ENCODE data around the gene SPESP1. TPM values are rescaled to one million over a fixed set of nuclear protein-coding genes. Genes with fewer than 3 reads are reported as not detected.
"Not testable (repeated sequence)": the region's sequence is repeated elsewhere in the genome, so short reads cannot be mapped to it uniquely, and the experiment has no call there.

SPESP1 gene
- total RNA-seq, 1 donor from 2014 or later = 1.6 TPM

DNA sequence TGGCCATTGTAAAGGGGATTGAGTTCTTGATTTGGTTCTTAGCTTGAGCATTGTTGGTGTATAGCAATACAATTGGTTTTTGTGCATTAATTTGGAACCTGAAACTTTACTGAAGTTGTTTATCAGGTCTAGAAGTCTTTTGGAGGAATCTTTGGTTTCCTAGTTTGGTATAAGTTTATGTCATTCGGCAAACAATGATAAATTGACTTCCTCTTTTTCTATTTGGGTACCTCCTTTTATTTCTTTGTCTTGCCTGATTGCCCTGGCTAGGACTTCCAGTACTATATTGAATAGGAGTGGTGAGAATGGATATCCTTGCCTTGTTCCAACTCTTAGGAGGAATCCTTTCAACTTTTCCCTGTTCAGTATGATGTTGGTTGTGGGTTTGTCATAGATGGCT lies 32.1 kb downstream of the SPESP1 start:
- DNase-seq (ENCODE audit: low read depth in 2 of 2) = no peak

- not testable (repeated sequence) for DNase-seq (ENCODE audit: low read depth in 2 of 2)
Measured at GRCh38 chr15:68963719-68964118, 33.4 kb downstream of the SPESP1 start.

DNA sequence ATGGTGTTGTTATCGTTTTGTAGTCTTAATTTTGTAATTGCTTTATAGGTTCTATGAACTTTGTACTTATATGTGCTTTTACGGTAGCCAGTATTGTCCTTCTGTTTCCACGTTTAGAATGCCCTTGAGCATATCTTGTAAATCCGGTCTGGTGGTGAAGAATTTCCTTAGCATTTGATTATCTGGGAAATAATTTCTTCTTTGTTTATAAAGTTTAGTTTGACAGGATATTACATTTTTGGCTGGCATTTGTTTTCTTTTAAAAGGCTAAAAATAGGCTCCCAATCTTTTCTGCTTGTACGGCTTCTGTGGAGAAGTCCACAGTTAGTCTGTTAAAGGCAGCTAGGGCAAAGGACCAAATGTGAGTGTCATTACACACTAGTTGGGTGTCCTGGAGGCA lies 36.7 kb downstream of the SPESP1 start:
- peak in 1 of 2 donors; percentile 38 for DNase-seq (ENCODE audit: low read depth in 2 of 2)

GRCh38 chr15:68967948-68968347 lies 37.6 kb downstream of the SPESP1 start:
- DNase-seq (ENCODE audit: low read depth in 2 of 2) = no peak

DNA sequence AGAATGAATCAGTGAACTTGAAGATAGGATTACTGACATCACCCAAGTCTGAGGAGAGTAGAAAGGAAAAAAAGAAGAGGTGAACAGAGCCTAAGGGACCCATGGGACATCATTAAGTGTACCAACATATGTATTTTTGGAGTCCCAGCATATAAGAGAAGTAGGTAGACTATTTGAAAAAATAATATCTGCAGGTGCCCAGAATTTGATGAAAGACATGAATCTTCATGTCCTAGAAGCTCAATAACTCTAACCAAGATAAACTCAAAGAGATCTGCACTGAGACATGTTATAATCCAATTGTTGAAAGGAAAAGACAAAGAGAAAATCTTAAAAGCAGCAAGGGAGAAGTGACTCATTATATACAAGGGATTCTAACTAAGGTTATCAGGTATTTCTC lies 39.0 kb downstream of the SPESP1 start:
- DNase-seq (ENCODE audit: low read depth in 2 of 2) = no peak

DNA sequence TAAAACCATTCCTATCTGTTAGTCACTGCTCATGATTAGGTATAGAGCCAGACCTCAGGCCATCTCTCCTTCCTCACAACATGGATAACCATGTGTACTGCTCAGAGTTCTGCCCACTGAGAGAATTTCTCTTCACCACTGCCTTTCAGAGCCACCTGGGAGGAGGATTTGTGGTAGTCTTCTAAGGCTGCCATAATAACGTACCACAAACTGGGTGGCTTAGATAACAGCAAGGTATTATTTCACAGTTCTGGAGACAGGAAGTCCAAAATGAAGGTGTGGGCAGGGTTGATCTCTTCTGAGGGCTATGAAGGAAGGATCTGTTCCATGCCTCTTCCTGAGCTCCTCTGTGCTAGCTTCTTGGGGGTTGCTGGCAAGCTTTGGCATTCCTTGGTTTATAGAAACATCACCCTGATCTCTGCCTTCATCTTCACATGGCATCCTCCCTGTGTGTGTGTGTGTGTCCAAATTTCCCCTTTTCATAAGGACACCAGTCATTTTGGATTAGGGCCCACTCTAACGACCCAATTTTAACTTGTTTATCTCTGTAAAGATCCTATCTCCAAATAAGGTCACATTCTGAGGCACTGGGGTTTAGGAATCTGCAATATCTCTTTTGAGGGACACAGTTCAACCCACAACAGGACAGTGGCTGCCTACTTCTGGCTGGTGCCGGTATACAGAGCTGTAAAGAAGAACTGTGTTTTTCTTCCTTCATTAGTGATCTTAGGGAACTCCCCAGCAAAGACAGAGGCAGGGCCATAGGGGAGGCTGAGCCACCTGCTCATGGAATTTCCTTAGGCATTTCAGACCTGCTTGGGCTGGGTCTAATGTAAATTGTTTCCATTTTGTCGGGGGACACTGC lies 42.1 kb downstream of the SPESP1 start:
- no peak for DNase-seq (ENCODE audit: low read depth in 2 of 2)

GRCh38 chr15:68975651-68976160 lies 45.4 kb downstream of the SPESP1 start:
- DNase-seq (ENCODE audit: low read depth in 2 of 2) = not testable (repeated sequence)

DNA sequence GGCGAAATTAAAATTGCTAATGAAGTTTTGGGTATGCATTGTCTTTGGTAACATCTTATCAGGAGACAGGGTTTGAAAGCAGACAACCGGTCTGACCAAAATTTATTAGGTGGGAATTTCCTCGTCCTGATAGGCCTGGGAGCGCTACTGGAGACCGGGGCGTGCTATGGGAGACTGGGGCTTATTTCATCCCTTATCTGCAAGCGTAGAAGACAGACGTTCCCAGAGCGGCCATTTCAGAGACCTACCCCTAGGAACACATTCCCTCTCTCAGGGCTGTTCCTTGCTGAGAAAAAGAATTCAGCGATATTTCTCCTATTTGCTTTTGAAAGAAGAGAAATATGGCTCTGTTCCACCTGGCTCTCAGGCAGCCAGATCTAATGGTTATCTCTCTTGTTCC lies 47.1 kb downstream of the SPESP1 start:
- not testable (repeated sequence) for DNase-seq (ENCODE audit: low read depth in 2 of 2)

- DNase-seq (ENCODE audit: low read depth in 2 of 2) = no peak
Measured at GRCh38 chr15:68979006-68979405, 48.7 kb downstream of the SPESP1 start.

DNA sequence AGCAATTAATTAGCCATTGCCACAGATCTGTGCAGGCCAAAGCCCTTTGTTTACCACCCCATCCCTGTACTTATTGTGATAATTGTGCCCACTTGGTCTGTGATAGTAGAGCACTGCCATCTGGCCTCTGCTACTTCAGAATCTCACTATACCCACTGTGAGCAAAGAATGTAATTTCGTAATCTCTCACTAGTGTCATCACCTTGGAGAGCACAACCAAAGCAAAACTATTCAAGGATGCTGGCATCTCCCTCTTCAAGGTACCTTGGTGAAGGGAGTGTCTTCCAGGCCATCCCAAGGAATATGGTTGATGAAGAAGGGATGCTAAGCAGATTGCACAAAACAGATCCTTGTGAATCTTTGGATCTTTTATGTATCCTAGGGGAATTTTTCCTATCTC lies 49.5 kb downstream of the SPESP1 start:
- no peak for DNase-seq (ENCODE audit: low read depth in 2 of 2)

- DNase-seq (ENCODE audit: low read depth in 2 of 2) = no peak
Measured at GRCh38 chr15:68980786-68981185, 50.5 kb downstream of the SPESP1 start.

GRCh38 chr15:68981941-68982340 lies 51.6 kb downstream of the SPESP1 start:
- no peak for DNase-seq (ENCODE audit: low read depth in 2 of 2)

- DNase-seq (ENCODE audit: low read depth in 2 of 2) = no peak
Measured at GRCh38 chr15:68982976-68983563, 52.7 kb downstream of the SPESP1 start.

GRCh38 chr15:68983961-68984481 lies 53.7 kb downstream of the SPESP1 start:
- no peak for DNase-seq (ENCODE audit: low read depth in 2 of 2)

GRCh38 chr15:68984586-68984985 lies 54.3 kb downstream of the SPESP1 start:
- DNase-seq (ENCODE audit: low read depth in 2 of 2) = no peak

DNA sequence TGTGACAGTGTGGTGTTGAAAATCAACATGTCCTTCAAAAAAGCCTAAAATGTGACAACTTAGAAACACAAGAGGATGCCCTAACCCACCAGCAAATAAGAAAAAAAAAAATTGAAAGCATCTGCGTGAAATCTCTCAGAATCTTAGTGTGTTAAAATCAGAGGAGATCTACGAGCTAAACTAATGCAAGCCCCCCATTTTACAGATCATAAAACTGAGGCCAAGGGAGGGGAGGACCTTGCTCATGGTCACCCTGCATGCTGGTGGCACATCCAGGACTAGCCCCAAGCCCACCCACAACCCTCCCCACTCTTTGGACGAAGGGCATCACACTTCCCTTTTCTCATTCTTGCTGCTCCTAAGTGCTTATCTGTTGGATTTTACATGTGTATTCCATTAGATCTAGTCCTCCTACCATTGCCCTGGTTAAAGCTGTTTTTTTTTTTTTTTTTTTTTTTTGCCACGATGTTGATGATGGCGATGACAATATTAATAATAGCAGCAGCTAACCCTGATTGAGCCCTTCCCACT lies 55.1 kb downstream of the SPESP1 start:
- no peak for DNase-seq (ENCODE audit: low read depth in 2 of 2)

GRCh38 chr15:68986322-68986721 lies 56.0 kb downstream of the SPESP1 start:
- DNase-seq (ENCODE audit: low read depth in 2 of 2) = no peak

DNA sequence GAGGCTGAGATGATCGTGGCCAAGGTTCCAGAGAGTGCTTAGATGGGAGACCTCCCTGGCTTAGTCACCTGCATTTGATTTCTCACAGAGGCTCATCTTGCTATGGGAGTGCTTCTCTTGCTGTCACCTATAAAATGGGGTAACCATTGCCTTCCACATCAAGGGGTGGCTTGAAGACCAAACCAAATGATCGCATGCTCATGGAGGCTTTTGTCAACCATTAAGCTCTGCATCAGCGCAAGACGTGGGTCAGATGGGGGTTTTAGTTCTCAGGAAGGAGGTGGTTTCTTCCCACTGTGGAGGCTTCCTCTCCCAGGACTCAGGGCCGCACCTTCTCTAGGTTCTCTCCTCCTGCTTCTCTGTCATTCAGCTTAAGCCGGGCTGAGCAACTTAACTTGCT lies 56.8 kb downstream of the SPESP1 start:
- DNase-seq (ENCODE audit: low read depth in 2 of 2) = no peak

GRCh38 chr15:68987676-68988075 lies 57.4 kb downstream of the SPESP1 start:
- DNase-seq (ENCODE audit: low read depth in 2 of 2) = no peak

- DNase-seq (ENCODE audit: low read depth in 2 of 2) = no peak
Measured at GRCh38 chr15:68989541-68990230, 59.4 kb downstream of the SPESP1 start.

DNA sequence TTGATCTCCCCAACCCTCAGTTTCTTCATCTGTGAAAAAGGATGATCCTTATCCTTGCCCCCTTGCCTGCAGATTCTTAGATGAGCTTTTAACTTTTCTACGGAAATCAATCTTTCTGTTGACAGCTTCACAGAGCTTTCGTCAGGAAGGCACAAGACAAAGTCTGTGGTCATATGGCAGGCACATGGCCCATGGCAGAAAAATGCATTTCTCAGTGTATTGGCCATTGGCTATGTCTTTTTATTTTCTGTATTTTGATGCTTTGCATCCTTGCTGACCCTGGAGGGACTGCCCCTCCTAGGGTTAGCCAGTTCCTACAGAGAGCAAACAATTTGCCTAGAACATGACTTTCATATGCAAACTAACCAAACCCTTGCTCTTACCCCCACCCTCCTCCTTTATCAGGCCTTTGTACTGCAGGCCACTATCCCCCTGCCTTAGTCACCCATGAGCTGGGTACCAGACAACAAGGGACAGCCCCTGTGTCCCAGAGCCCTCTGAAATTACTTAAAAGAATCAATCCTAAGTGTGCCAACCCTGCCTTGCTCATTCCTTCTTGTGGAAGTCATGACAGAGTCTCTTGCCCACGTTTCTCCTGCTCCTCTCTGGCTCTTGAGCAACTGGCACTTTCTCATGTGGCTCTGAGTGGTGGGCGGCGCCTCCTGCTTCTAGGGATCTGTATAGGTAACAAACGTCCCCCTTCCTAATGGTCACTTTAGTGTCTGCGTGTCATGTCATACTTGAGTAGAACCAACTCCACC lies 60.1 kb downstream of the SPESP1 start:
- no peak for DNase-seq (ENCODE audit: low read depth in 2 of 2)
